CD4-positive, alpha-beta T cell (primary cell): Measurements from ENCODE around the gene RAI14. TPM values are rescaled to one million over a fixed set of nuclear protein-coding genes. Genes with fewer than 3 reads are reported as not detected.

Experiments
- ATAC-seq: fragments of 200-7000 bp; cut with Tn5 transposase; one replicate; pipeline ENCODE4 v1.10.0; 2022; ENCODE audit warnings: mild to moderate bottlenecking; ENCODE audit not compliant: poor library complexity
- CTCF ChIA-PET: fragments of 350-600 bp; sonication (Branson Sonifier 250); formaldehyde crosslinking; loops from one replicate; lab custom pipeline; 2021; ENCODE audit warnings: antibody characterized with exemption, inconsistent platforms; lab: Charles Lee
- POLR2A ChIA-PET: fragments of 350-600 bp; sonication (Branson Sonifier 250); formaldehyde crosslinking; loops from one replicate; lab custom pipeline; 2021; ENCODE audit warnings: antibody characterized with exemption, inconsistent platforms; lab: Charles Lee
- DNase-seq, 14 experiments: peaks; one replicate each; pipeline ENCODE4 v3.0.0-alpha.2; 2013 to 2020; ENCODE audit warnings: mixed read lengths in 2 of 14
- H3K27ac ChIP-seq, 2 donors: one replicate each; pipeline versions ENCODE4 v1.5.1 to v1.7.0; 2013; ENCODE audit warnings: low read length in 2 of 2, low read depth in 1 of 2, mild to moderate bottlenecking in 1 of 2
- H3K27me3 ChIP-seq, 2 experiments: 1 replicate in 1 of 2; 2 replicates in 1 of 2; pipeline versions ENCODE4 v1.6.1 to v1.7.0; 2013; ENCODE audit warnings: low read length in 2 of 2, control low read depth in 1 of 2, mild to moderate bottlenecking in 1 of 2, moderate library complexity in 1 of 2; ENCODE audit not compliant: insufficient read depth in 2 of 2, control insufficient read depth in 1 of 2
- H3K36me3 ChIP-seq: one replicate; pipeline ENCODE4 v1.6.1; 2013; ENCODE audit warnings: low read length, control low read depth; ENCODE audit not compliant: insufficient read depth
- H3K4me1 ChIP-seq: one replicate; pipeline ENCODE4 v1.6.1; 2013; ENCODE audit warnings: low read length, control low read depth; ENCODE audit not compliant: insufficient read depth
- H3K4me3 ChIP-seq: one replicate; pipeline ENCODE4 v1.5.1; 2013; ENCODE audit warnings: mild to moderate bottlenecking, low read length, moderate library complexity
- H3K9me3 ChIP-seq, 2 experiments: 1 replicate in 1 of 2; 2 replicates in 1 of 2; pipeline versions ENCODE4 v1.6.1 to v1.7.0; 2013; ENCODE audit warnings: low read length in 2 of 2, mild to moderate bottlenecking in 2 of 2, control low read depth in 1 of 2, moderate library complexity in 1 of 2; ENCODE audit not compliant: control insufficient read depth in 1 of 2, insufficient read depth in 1 of 2
- H3K27ac Mint-ChIP-seq: one replicate; pipeline ENCODE4 v1.8.0; 2020; ENCODE audit warnings: mixed read lengths
- H3K27me3 Mint-ChIP-seq: one replicate; pipeline ENCODE4 v1.8.0; 2021; ENCODE audit warnings: mixed read lengths
- H3K36me3 Mint-ChIP-seq: one replicate; pipeline ENCODE4 v1.8.0; 2021; ENCODE audit warnings: low read depth, mixed read lengths
- H3K4me1 Mint-ChIP-seq: one replicate; pipeline ENCODE4 v1.8.0; 2021; ENCODE audit warnings: low read depth, mixed read lengths
- H3K4me3 Mint-ChIP-seq: one replicate; pipeline ENCODE4 v1.8.0; 2020; ENCODE audit warnings: mild to moderate bottlenecking, mixed read lengths
- H3K9me3 Mint-ChIP-seq: one replicate; pipeline ENCODE4 v1.8.0; 2020; ENCODE audit warnings: mixed read lengths
- CTCF ChIP-seq: fragments of 200-600 bp; IDR thresholded peaks from one replicate; pipeline ENCODE4 v1.8.0; 2022; ENCODE audit warnings: antibody characterized with exemption, mild to moderate bottlenecking
- intact Hi-C, 2 experiments: fragments of 100-400 bp; cut with DNase I in 1 of 2; cut with micrococcal nuclease in 1 of 2; formaldehyde crosslinking; loops; one replicate each; pipeline versions ENCODE4 v1.15.1 to v1.9.0; 2023 to 2025; cut with DNase I, micrococcal nuclease
- total RNA-seq, 174 experiments: library from RNA in 2 of 174; stranded (reverse) in 2 of 174; gene quantifications; one replicate each; pipeline ENCODE4 v1.2.3 and lab custom pipeline; 2021 to 2026

Gene RAI14
- total RNA-seq, 2 experiments from 2014 or later = 0.20 to 0.60 TPM

- no peak overlapping the region for H3K4me3 Mint-ChIP-seq
Measured at GRCh38 chr5:34868791-34869190, 212.7 kb downstream of the RAI14 start.

GRCh38 chr5:34869256-34869655 is 213.1 kb downstream of the RAI14 start:
- intact Hi-C loops = no loop called here
- POLR2A ChIA-PET = no interaction called here
- Mint-ChIP-seq H3K9me3 (no peaks in the 10 kb centered on the region), H3K4me3 (no peak overlapping the region), H3K4me1 (no peaks in the 10 kb centered on the region), H3K27me3 (peaks cover 4% of the 10 kb centered on the region), H3K36me3 (no peaks in the 10 kb centered on the region), H3K27ac (no peak overlapping the region)
- no peaks in the 10 kb centered on the region for H3K36me3 ChIP-seq
- no peak overlapping the region for H3K27ac ChIP-seq
- CTCF ChIA-PET = no interaction called here
- H3K4me1 ChIP-seq = no peaks in the 10 kb centered on the region
- H3K27me3 ChIP-seq = no peaks in the 10 kb centered on the region
- no peak for DNase-seq
- ATAC-seq = no peak
- H3K9me3 ChIP-seq = no peaks in the 10 kb centered on the region
- TF ChIP-seq CTCF = no peak
- H3K4me3 ChIP-seq = no peak overlapping the region

More at GRCh38 chr5:34868791-34869190, 212.7 kb downstream of the RAI14 start:
- TF ChIP-seq CTCF = no peak
- CTCF ChIA-PET = no interaction called here
- Mint-ChIP-seq H3K27me3 (peaks cover 4% of the 10 kb centered on the region), H3K27ac (no peak overlapping the region), H3K9me3 (no peaks in the 10 kb centered on the region), H3K4me1 (no peaks in the 10 kb centered on the region), H3K36me3 (no peaks in the 10 kb centered on the region)
- H3K9me3 ChIP-seq = no peaks in the 10 kb centered on the region
- intact Hi-C loops = no loop called here
- no peak for ATAC-seq
- POLR2A ChIA-PET = no interaction called here
- H3K4me1 ChIP-seq = no peaks in the 10 kb centered on the region
- H3K4me3 ChIP-seq = no peak overlapping the region
- H3K27me3 ChIP-seq = no peaks in the 10 kb centered on the region
- DNase-seq = no peak
- no peaks in the 10 kb centered on the region for H3K36me3 ChIP-seq
- H3K27ac ChIP-seq = no peak overlapping the region

- H3K27me3 Mint-ChIP-seq = peaks cover 5% of the 10 kb centered on the region
- no peak for TF ChIP-seq CTCF
- no peak overlapping the region for H3K27ac Mint-ChIP-seq
- intact Hi-C loops = no loop called here
- H3K4me1 Mint-ChIP-seq = no peaks in the 10 kb centered on the region
- ATAC-seq (no peak), DNase-seq (no peak)
- peaks cover under 1% of the 10 kb centered on the region for H3K9me3 Mint-ChIP-seq
- Histone ChIP-seq H3K9me3 (no peaks in the 10 kb centered on the region), H3K4me1 (no peaks in the 10 kb centered on the region), H3K36me3 (no peaks in the 10 kb centered on the region), H3K27me3 (no peaks in the 10 kb centered on the region), H3K4me3 (no peak overlapping the region), H3K27ac (no peak overlapping the region)
- CTCF ChIA-PET = no interaction called here
- POLR2A ChIA-PET = no interaction called here
- no peaks in the 10 kb centered on the region for H3K36me3 Mint-ChIP-seq
- no peak overlapping the region for H3K4me3 Mint-ChIP-seq
Measured at GRCh38 chr5:34870382-34870781, 214.3 kb downstream of the RAI14 start.
